SK-N-SH (cell line): ENCODE results near the gene NPHS1. TPM values are rescaled to one million over a fixed set of nuclear protein-coding genes. Genes with fewer than 3 reads are reported as not detected.

Experiments used
- CTCF ChIA-PET: fragments of 300-600, 350-600 bp; formaldehyde crosslinking; extraction: SDS; loops from one replicate; lab custom pipeline; 2021; lab: Yijun Ruan, JAX
- POLR2A ChIA-PET: fragments of 350-600 bp; sonication (Branson Sonifier 250); formaldehyde crosslinking; extraction: SDS; loops from one replicate; lab custom pipeline; 2020; ENCODE audit warnings: antibody characterized with exemption, inconsistent platforms; lab: Yijun Ruan, JAX
- DNase-seq: peaks from one replicate; pipeline ENCODE4 v3.0.0; 2012
- H2AFZ ChIP-seq: fragments of 200-600 bp; sonication (generic); 2 replicates; pipeline ENCODE4 v1.8.1; 2016; ENCODE audit warnings: antibody characterized with exemption, mild to moderate bottlenecking, low read depth
- H3F3A ChIP-seq: fragments of 200-600 bp; sonication (generic); replicated peaks from 2 replicates; pipeline ENCODE3; 2016; ENCODE audit warnings: antibody characterized with exemption, mild to moderate bottlenecking; ENCODE audit not compliant: insufficient read depth
- H3K27ac ChIP-seq, 2 experiments: fragments of 200-500 bp in 1 of 2; fragments of 200-600 bp in 1 of 2; sonication (Bioruptor generic) in 1 of 2; sonication (generic), shearing (Covaris generic) in 1 of 2; 2 replicates each; pipeline versions ENCODE4 v1.5.1 to v1.6.1; 2014 to 2016; ENCODE audit warnings: low read depth in 2 of 2, inconsistent platforms in 1 of 2, low read length in 1 of 2, mild to moderate bottlenecking in 1 of 2, mixed read lengths in 1 of 2
- H3K27me3 ChIP-seq: fragments of 200-600 bp; sonication (generic), shearing (Covaris generic); 2 replicates; pipeline ENCODE4 v1.6.1; 2016; ENCODE audit warnings: mixed run types; ENCODE audit not compliant: insufficient read depth
- H3K36me3 ChIP-seq, 2 experiments: fragments of 200-500 bp in 1 of 2; fragments of 200-600 bp in 1 of 2; sonication (Bioruptor generic) in 1 of 2; sonication (generic) in 1 of 2; replicated peaks in 1 of 2; 2 replicates each; pipeline versions ENCODE3 to v1.5.1; 2014 to 2016; ENCODE audit warnings: low read length in 1 of 2, mild to moderate bottlenecking in 1 of 2; ENCODE audit not compliant: insufficient read depth in 2 of 2, control insufficient read depth in 1 of 2
- H3K4me1 ChIP-seq, 2 experiments: fragments of 200-500 bp in 1 of 2; fragments of 200-600 bp in 1 of 2; sonication (Bioruptor generic) in 1 of 2; sonication (generic), shearing (Covaris generic) in 1 of 2; 2 replicates each; pipeline versions ENCODE4 v1.5.1 to v1.6.1; 2014 to 2016; ENCODE audit warnings: low read depth in 1 of 2, low read length in 1 of 2, mixed run types in 1 of 2; ENCODE audit not compliant: insufficient read depth in 2 of 2, control insufficient read depth in 1 of 2
- H3K4me2 ChIP-seq: fragments of 200-600 bp; sonication (generic), shearing (Covaris generic); 2 replicates; pipeline ENCODE4 v1.6.1; 2017; ENCODE audit warnings: mixed run types
- H3K4me3 ChIP-seq, 2 experiments: fragments of 200-500 bp in 1 of 2; fragments of 200-600 bp in 1 of 2; sonication (Bioruptor generic) in 1 of 2; sonication (generic), shearing (Covaris generic) in 1 of 2; 2 replicates each; pipeline versions ENCODE4 v1.5.1 to v1.8.1; 2014 to 2016; ENCODE audit warnings: low read depth in 2 of 2, inconsistent platforms in 1 of 2, low read length in 1 of 2, mild to moderate bottlenecking in 1 of 2, mixed read lengths in 1 of 2, moderate library complexity in 1 of 2
- H3K79me2 ChIP-seq: fragments of 200-600 bp; sonication (generic); 2 replicates; pipeline ENCODE4 v1.8.1; 2017; ENCODE audit warnings: mild to moderate bottlenecking; ENCODE audit not compliant: insufficient read depth
- H3K9ac ChIP-seq: fragments of 200-600 bp; sonication (generic); 2 replicates; pipeline ENCODE4 v1.6.1; 2017; ENCODE audit warnings: mixed run types
- H3K9me2 ChIP-seq: fragments of 200-600 bp; sonication (generic); 2 replicates; pipeline ENCODE4 v1.6.1; 2017; ENCODE audit warnings: mixed run types
- H3K9me3 ChIP-seq: fragments of 200-600 bp; sonication (generic); 2 replicates; pipeline ENCODE4 v1.6.1; 2017; ENCODE audit warnings: mixed run types, mild to moderate bottlenecking, moderate library complexity
- H4K20me1 ChIP-seq: fragments of 200-600 bp; sonication (generic); 2 replicates; pipeline ENCODE4 v1.6.1; 2017; ENCODE audit warnings: mild to moderate bottlenecking, mixed run types; ENCODE audit not compliant: insufficient read depth
- ELF1 ChIP-seq: IDR thresholded peaks from 2 replicates; pipeline ENCODE4 v1.4.0; 2012
- GATA2 ChIP-seq: sonication (generic); formaldehyde crosslinking; IDR thresholded peaks from 2 replicates; pipeline ENCODE4 v1.5.0; 2020; ENCODE audit warnings: mild to moderate bottlenecking, missing genetic modification reagents
- JUND ChIP-seq: IDR thresholded peaks from 2 replicates; pipeline ENCODE4 v1.4.0; 2012
- MEF2A ChIP-seq: IDR thresholded peaks from 2 replicates; pipeline ENCODE4 v1.4.0; 2012; ENCODE audit warnings: low read depth, borderline replicate concordance
- MXI1 ChIP-seq: IDR thresholded peaks from 2 replicates; pipeline ENCODE4 v1.6.1; 2012; ENCODE audit warnings: mild to moderate bottlenecking, low read depth, low read length, improper control_type of control experiment
- RAD21 ChIP-seq: IDR thresholded peaks from 2 replicates; pipeline ENCODE4 v1.6.1; 2012; ENCODE audit warnings: mild to moderate bottlenecking, low read length
- SMC3 ChIP-seq: IDR thresholded peaks from 2 replicates; pipeline ENCODE4 v1.6.1; 2012; ENCODE audit warnings: low read depth, low read length, improper control_type of control experiment
- USF2 ChIP-seq: fragments of 150-350 bp; IDR thresholded peaks from 2 replicates; pipeline ENCODE4 v1.6.1; 2017; ENCODE audit warnings: antibody characterized with exemption, low read length, low read depth, borderline replicate concordance
- WGBS: methylation state at CpG from one replicate; pipeline ENCODE4 v1.1.6; 2017; ENCODE audit warnings: low lambda C conversion rate; 5-methylcytosine and 5-hydroxymethylcytosine counted together
- polyA plus RNA-seq, 3 experiments: library from polyadenylated mRNA; depleted of rRNA; stranded (reverse); fragments of >200 nt; gene quantifications; 2 replicates each; pipeline ENCODE4 v1.2.3, GENCODE V29; 2012
- TF ChIP-seq, protein P1 (sequence below): fragments of 150-350 bp; IDR thresholded peaks from 2 replicates; pipeline ENCODE4 v1.6.1; 2016; ENCODE audit warnings: mild to moderate bottlenecking, low read depth, low read length
- TF ChIP-seq, protein P2 (sequence below): IDR thresholded peaks from 2 replicates; pipeline ENCODE4 v1.4.0; 2012; ENCODE audit warnings: low read depth, borderline replicate concordance
- TF ChIP-seq, protein P3 (sequence below): fragments of 200-600 bp; sonication (generic); IDR thresholded peaks from 2 replicates; pipeline ENCODE4 v1.6.1; 2017; ENCODE audit warnings: antibody characterized with exemption, mild to moderate bottlenecking, moderate library complexity

NPHS1 gene
- polyA plus RNA-seq, 1 of the 3 experiments (the other 2 are of a cell fraction): not detected

GRCh38 chr19:35862528-35862927 is 10.2 kb upstream of the NPHS1 start (continued):
- TF ChIP-seq, protein P1, sequence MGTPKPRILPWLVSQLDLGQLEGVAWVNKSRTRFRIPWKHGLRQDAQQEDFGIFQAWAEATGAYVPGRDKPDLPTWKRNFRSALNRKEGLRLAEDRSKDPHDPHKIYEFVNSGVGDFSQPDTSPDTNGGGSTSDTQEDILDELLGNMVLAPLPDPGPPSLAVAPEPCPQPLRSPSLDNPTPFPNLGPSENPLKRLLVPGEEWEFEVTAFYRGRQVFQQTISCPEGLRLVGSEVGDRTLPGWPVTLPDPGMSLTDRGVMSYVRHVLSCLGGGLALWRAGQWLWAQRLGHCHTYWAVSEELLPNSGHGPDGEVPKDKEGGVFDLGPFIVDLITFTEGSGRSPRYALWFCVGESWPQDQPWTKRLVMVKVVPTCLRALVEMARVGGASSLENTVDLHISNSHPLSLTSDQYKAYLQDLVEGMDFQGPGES: no peak
- no peak for TF ChIP-seq RAD21

- TF ChIP-seq, protein P2, sequence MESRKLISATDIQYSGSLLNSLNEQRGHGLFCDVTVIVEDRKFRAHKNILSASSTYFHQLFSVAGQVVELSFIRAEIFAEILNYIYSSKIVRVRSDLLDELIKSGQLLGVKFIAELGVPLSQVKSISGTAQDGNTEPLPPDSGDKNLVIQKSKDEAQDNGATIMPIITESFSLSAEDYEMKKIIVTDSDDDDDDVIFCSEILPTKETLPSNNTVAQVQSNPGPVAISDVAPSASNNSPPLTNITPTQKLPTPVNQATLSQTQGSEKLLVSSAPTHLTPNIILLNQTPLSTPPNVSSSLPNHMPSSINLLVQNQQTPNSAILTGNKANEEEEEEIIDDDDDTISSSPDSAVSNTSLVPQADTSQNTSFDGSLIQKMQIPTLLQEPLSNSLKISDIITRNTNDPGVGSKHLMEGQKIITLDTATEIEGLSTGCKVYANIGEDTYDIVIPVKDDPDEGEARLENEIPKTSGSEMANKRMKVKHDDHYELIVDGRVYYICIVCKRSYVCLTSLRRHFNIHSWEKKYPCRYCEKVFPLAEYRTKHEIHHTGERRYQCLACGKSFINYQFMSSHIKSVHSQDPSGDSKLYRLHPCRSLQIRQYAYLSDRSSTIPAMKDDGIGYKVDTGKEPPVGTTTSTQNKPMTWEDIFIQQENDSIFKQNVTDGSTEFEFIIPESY: no peak
- TF ChIP-seq JUND: no peak
- TF ChIP-seq USF2: no peak
- no peak for TF ChIP-seq MEF2A
- no peak for TF ChIP-seq ELF1
- TF ChIP-seq, protein P1: no peak
- no peak for TF ChIP-seq GATA2
- no peak for TF ChIP-seq MXI1
- TF ChIP-seq, protein P3, sequence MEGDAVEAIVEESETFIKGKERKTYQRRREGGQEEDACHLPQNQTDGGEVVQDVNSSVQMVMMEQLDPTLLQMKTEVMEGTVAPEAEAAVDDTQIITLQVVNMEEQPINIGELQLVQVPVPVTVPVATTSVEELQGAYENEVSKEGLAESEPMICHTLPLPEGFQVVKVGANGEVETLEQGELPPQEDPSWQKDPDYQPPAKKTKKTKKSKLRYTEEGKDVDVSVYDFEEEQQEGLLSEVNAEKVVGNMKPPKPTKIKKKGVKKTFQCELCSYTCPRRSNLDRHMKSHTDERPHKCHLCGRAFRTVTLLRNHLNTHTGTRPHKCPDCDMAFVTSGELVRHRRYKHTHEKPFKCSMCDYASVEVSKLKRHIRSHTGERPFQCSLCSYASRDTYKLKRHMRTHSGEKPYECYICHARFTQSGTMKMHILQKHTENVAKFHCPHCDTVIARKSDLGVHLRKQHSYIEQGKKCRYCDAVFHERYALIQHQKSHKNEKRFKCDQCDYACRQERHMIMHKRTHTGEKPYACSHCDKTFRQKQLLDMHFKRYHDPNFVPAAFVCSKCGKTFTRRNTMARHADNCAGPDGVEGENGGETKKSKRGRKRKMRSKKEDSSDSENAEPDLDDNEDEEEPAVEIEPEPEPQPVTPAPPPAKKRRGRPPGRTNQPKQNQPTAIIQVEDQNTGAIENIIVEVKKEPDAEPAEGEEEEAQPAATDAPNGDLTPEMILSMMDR: no peak
- TF ChIP-seq SMC3: no peak
- H3F3A ChIP-seq: no peaks in the 10 kb centered on the region
- peaks cover 0 to 5% of the 10 kb centered on the region in 2 experiments; a peak in 1 of 4 replicates for H3K4me1 ChIP-seq
- no peak overlapping the region for H3K9ac ChIP-seq
- no peaks in the 10 kb centered on the region for H4K20me1 ChIP-seq
- WGBS: 82% methylated on average over 16 of the region's 19 CpGs
- no peak overlapping the region for H3K4me2 ChIP-seq
- no peaks in the 10 kb centered on the region for H3K9me2 ChIP-seq
- no peak overlapping the region for H3K4me3 ChIP-seq
- ChIA-PET POLR2A (no interaction called here), CTCF (interaction anchor here (0.7 to 1.0 kb wide), 2 partner anchors 9 to 12 kb away, joined by 3 to 4 read pairs; no protein-coding TSS in a partner anchor)
- H3K27ac ChIP-seq: no peak overlapping the region
- H3K9me3 ChIP-seq: no peaks in the 10 kb centered on the region
- H3K79me2 ChIP-seq: no peaks in the 10 kb centered on the region
- H3K36me3 ChIP-seq: no peaks in the 10 kb centered on the region
- DNase-seq: no peak
- H3K27me3 ChIP-seq: no peaks in the 10 kb centered on the region
- no peak overlapping the region for H2AFZ ChIP-seq
These were observed 9.4 kb upstream of the NPHS1 start for GRCh38 chr19:35861640-35862160.
